ENCODE data around the gene SASH1. TPM values are rescaled to one million over a fixed set of nuclear protein-coding genes. Genes with fewer than 3 reads are reported as not detected.

The SASH1 gene
- total and polyA plus RNA-seq, 9 donors: 8.6 to 35.2 (median 18.2) TPM

DNA sequence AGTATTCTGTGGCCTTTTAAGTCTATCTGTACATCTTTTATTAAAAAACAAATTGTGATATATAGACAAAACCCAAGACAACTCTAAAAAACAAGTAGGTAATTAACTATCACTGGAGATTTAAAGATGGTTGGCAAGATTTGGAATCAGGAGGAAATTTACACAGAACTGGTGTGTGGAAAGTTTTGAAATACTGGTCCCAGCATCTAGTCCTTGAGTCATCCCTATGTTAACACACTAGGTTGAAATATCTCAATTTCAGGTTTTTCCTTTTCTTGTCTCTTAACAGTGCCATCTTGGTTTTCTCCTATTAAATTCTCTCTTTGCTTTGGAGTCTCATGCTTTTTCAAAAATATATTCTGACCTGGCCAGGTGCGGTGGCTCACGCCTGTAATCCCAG lies 27.5 kb downstream of the SASH1 start:
- 96 to 100% (median 99%) methylated on average over 2 of the region's 2 CpGs for WGBS, 3 donors

DNA sequence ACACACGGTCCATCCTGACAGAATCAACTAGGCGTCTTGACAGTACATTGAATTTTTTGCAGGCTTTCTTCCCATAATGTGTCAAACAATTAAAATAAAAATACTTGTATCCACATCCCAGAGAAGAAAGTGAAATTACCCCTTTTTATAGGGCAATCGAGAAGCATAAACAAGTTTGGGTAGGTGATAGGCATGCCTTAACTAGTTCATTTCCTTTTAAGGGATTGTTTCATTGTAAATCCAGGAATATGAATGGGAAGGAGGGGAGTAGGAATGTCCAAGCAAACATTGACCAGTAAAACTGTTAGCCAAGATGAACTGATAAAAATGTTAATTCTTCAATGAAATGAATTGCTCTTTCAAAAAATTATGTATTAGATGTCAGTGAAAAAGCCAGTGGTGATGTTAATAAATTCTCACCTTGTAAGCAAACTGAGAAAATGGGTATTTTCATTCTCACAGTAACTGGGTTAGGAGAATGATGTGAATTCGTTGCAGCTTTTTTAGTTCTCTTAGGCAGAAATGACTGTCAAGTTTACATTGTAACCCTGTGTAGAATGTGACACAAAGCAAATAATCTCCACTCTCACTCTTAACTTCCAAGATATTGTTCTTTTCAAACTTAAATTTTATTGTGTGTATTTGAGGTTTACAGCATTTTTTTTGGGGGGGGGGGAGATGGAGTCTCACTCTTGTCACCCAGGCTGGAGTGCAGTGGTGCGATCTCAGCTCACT lies 31.6 kb downstream of the SASH1 start:
- Histone ChIP-seq H3K9me3 (no peaks in the 10 kb centered on the region), H3K4me1 (ENCODE audit: insufficient read depth) (no peaks in the 10 kb centered on the region), H3K36me3 (no peaks in the 10 kb centered on the region), H3K27me3 (no peaks in the 10 kb centered on the region), H3K4me3 (no peak overlapping the region), H3K27ac (no peak overlapping the region)
- WGBS, 3 donors: 72 to 83% (median 83%) methylated on average over 5 of the region's 5 CpGs
- no peak for DNase-seq
- TF ChIP-seq POLR2A (IDR thresholded peaks at IDR 0.05): no peak
- no peak for TF ChIP-seq EP300 (IDR thresholded peaks at IDR 0.05)
- TF ChIP-seq CTCF (IDR thresholded peaks at IDR 0.05): no peak
- intact Hi-C loops (cut with DNase I): no loop called here

More for the DNA sequence above, 27.5 kb downstream of the SASH1 start:
- H3K36me3 ChIP-seq: no peaks in the 10 kb centered on the region
- DNase-seq: no peak
- intact Hi-C loops (cut with DNase I): no loop called here
- no peak overlapping the region for H3K27ac ChIP-seq
- no peaks in the 10 kb centered on the region for H3K9me3 ChIP-seq
- peaks cover 2% of the 10 kb centered on the region for H3K4me1 ChIP-seq (ENCODE audit: insufficient read depth)
- TF ChIP-seq EP300 (IDR thresholded peaks at IDR 0.05): no peak
- TF ChIP-seq CTCF (IDR thresholded peaks at IDR 0.05): no peak
- TF ChIP-seq POLR2A (IDR thresholded peaks at IDR 0.05): no peak
- no peak overlapping the region for H3K4me3 ChIP-seq
- H3K27me3 ChIP-seq: no peaks in the 10 kb centered on the region

- intact Hi-C loops (cut with DNase I): no loop called here
- no peaks in the 10 kb centered on the region for H3K9me3 ChIP-seq
- WGBS, 3 donors: 83 to 88% (median 88%) methylated on average over 5 of the region's 5 CpGs
- no peak overlapping the region for H3K27ac ChIP-seq
- H3K27me3 ChIP-seq: no peaks in the 10 kb centered on the region
- H3K4me3 ChIP-seq: no peak overlapping the region
- H3K36me3 ChIP-seq: no peaks in the 10 kb centered on the region
- H3K4me1 ChIP-seq (ENCODE audit: insufficient read depth): no peaks in the 10 kb centered on the region
- TF ChIP-seq EP300 (IDR thresholded peaks at IDR 0.05) (no peak), CTCF (IDR thresholded peaks at IDR 0.05) (no peak), POLR2A (IDR thresholded peaks at IDR 0.05) (no peak)
- DNase-seq: no peak
These were observed 32.8 kb downstream of the SASH1 start for GRCh38 chr6:148375401-148375800.

GRCh38 chr6:148379481-148379880 lies 36.8 kb downstream of the SASH1 start:
- Histone ChIP-seq H3K4me1 (ENCODE audit: insufficient read depth) (no peaks in the 10 kb centered on the region), H3K36me3 (no peaks in the 10 kb centered on the region), H3K4me3 (no peak overlapping the region), H3K27me3 (no peaks in the 10 kb centered on the region), H3K9me3 (no peaks in the 10 kb centered on the region), H3K27ac (no peak overlapping the region)
- 91 to 94% (median 92%) methylated on average over 5 of the region's 5 CpGs for WGBS, 3 donors
- TF ChIP-seq POLR2A (IDR thresholded peaks at IDR 0.05): no peak
- TF ChIP-seq EP300 (IDR thresholded peaks at IDR 0.05): no peak
- no peak for TF ChIP-seq CTCF (IDR thresholded peaks at IDR 0.05)
- intact Hi-C loops (cut with DNase I): no loop called here
- no peak for DNase-seq

Data from ovary (tissue), 9 donors.